PC-9 (cell line): ENCODE results near the gene BAHD1. TPM values are rescaled to one million over a fixed set of nuclear protein-coding genes. Genes with fewer than 3 reads are reported as not detected.

Experiments
- BruUV-seq: library from RNA; stranded (reverse); fragments of 400-500 nt; replicated peaks from 2 replicates; lab custom pipeline; 2021; lab: Mats Ljungman, UMichigan
- CTCF ChIA-PET: fragments of 300-600 bp; sonication (Branson Sonifier 250); formaldehyde crosslinking; loops from one replicate; lab custom pipeline; 2022; ENCODE audit warnings: antibody characterized with exemption; lab: Charles Lee
- POLR2A ChIA-PET: fragments of 300-600 bp; sonication (Branson Sonifier 250); formaldehyde crosslinking; loops from one replicate; lab custom pipeline; 2022; ENCODE audit warnings: antibody characterized with exemption; ENCODE audit not compliant: unreplicated experiment; lab: Charles Lee
- DNase-seq, 2 experiments: peaks; one replicate each; pipeline versions ENCODE4 v3.0.0 to v3.0.0-alpha.2; 2015 to 2022; ENCODE audit warnings: mixed read lengths in 1 of 2
- H2AFZ ChIP-seq: fragments of 200-600 bp; sonication (generic); 2 replicates; pipeline ENCODE4 v1.8.1; 2017; ENCODE audit warnings: antibody characterized with exemption
- H3F3A ChIP-seq: fragments of 200-600 bp; sonication (generic); 2 replicates; pipeline ENCODE4 v1.8.1; 2017; ENCODE audit warnings: antibody characterized with exemption, mild to moderate bottlenecking, low read depth; ENCODE audit not compliant: insufficient read depth
- H3K27ac ChIP-seq: fragments of 200-600 bp; sonication (generic); 2 replicates; pipeline ENCODE4 v1.6.1; 2016; ENCODE audit warnings: mixed run types
- H3K27me3 ChIP-seq: fragments of 200-600 bp; sonication (generic); 2 replicates; pipeline ENCODE4 v1.6.1; 2016; ENCODE audit warnings: low read depth, mixed run types; ENCODE audit not compliant: insufficient read depth
- H3K36me3 ChIP-seq: fragments of 200-600 bp; sonication (generic); 2 replicates; pipeline ENCODE4 v1.6.1; 2016; ENCODE audit warnings: low read depth, mixed run types
- H3K4me1 ChIP-seq: fragments of 200-600 bp; sonication (generic); replicated peaks from 2 replicates; pipeline ENCODE4 v1.6.1; 2016; ENCODE audit warnings: mixed run types; ENCODE audit not compliant: insufficient read depth
- H3K4me2 ChIP-seq: fragments of 200-600 bp; sonication (generic); 2 replicates; pipeline ENCODE4 v1.6.1; 2017; ENCODE audit warnings: mixed run types
- H3K4me3 ChIP-seq: fragments of 200-600 bp; sonication (generic); 2 replicates; pipeline ENCODE4 v1.6.1; 2016; ENCODE audit warnings: mixed run types
- H3K79me2 ChIP-seq: fragments of 200-600 bp; sonication (generic); 2 replicates; pipeline ENCODE4 v1.6.1; 2017; ENCODE audit warnings: low read depth, mixed run types
- H3K9me2 ChIP-seq: fragments of 200-600 bp; sonication (generic); 2 replicates; pipeline ENCODE4 v1.8.1; 2017; ENCODE audit warnings: mild to moderate bottlenecking; ENCODE audit not compliant: insufficient read depth
- H3K9me3 ChIP-seq: fragments of 200-600 bp; sonication (generic); 2 replicates; pipeline ENCODE4 v1.8.1; 2016; ENCODE audit warnings: low read depth; ENCODE audit not compliant: insufficient read depth
- H4K20me1 ChIP-seq: fragments of 200-600 bp; sonication (generic); 2 replicates; pipeline ENCODE4 v1.8.1; 2017; ENCODE audit not compliant: insufficient read depth
- CTCF ChIP-seq: fragments of 200-600 bp; sonication (generic); conservative IDR thresholded peaks from 2 replicates; pipeline ENCODE4 v1.6.1; 2017; ENCODE audit warnings: mixed run types, antibody characterized with exemption, mild to moderate bottlenecking, moderate library complexity
- EZH2 ChIP-seq: fragments of 200-600 bp; sonication (generic); IDR thresholded peaks from 2 replicates; pipeline ENCODE4 v1.8.0; 2017; ENCODE audit warnings: antibody characterized with exemption, low read depth
- intact Hi-C: fragments of 100-400 bp; cut with micrococcal nuclease; formaldehyde crosslinking; loops from one replicate; pipeline ENCODE4 v1.10.0; 2022; ENCODE audit not compliant: unreplicated experiment
- total RNA-seq: library from RNA; stranded (reverse); gene quantifications from 2 replicates; pipeline ENCODE4 v1.2.3, GENCODE V29; 2021

Gene BAHD1
- total RNA-seq, 1 experiment from 2014 or later: 19.1 TPM

- BruUV-seq: no TSS peak
These were observed 2.7 kb upstream of the BAHD1 start for GRCh38 chr15:40437752-40438687.

GRCh38 chr15:40438712-40439111 lies 2.0 kb upstream of the BAHD1 start:
- peak overlapping the region; percentile 88 for H3K4me2 ChIP-seq
- no peak overlapping the region for H2AFZ ChIP-seq
- no peak for DNase-seq
- no peaks in the 10 kb centered on the region for H3K9me2 ChIP-seq
- peak overlapping the region; percentile 66; the same call in 1 of the 2 replicates for H3K4me3 ChIP-seq
- peaks cover 16% of the 10 kb centered on the region for H3K79me2 ChIP-seq
- H3K27me3 ChIP-seq: no peaks in the 10 kb centered on the region
- H3K4me1 ChIP-seq: peaks cover 9% of the 10 kb centered on the region; the same call in 1 of the 2 replicates
- H3F3A ChIP-seq: peaks cover 6% of the 10 kb centered on the region; the same call in 1 of the 2 replicates
- no peak overlapping the region for H3K27ac ChIP-seq
- intact Hi-C loops: no loop called here
- ChIA-PET CTCF (no interaction called here), POLR2A (no interaction called here)
- no peaks in the 10 kb centered on the region for H3K9me3 ChIP-seq
- no TSS peak for BruUV-seq
- no peaks in the 10 kb centered on the region for H3K36me3 ChIP-seq
- TF ChIP-seq CTCF (no peak), EZH2 (no peak)
- H4K20me1 ChIP-seq: peaks cover 6% of the 10 kb centered on the region

More at GRCh38 chr15:40437752-40438687, 2.7 kb upstream of the BAHD1 start:
- Histone ChIP-seq H4K20me1 (peaks cover 5% of the 10 kb centered on the region; the same call in 1 of the 2 replicates), H3K27ac (no peak overlapping the region), H3K9me2 (no peaks in the 10 kb centered on the region), H3K79me2 (peaks cover 9% of the 10 kb centered on the region), H3K4me3 (no peak overlapping the region), H3K27me3 (no peaks in the 10 kb centered on the region), H3F3A (peaks cover 6% of the 10 kb centered on the region; the same call in 1 of the 2 replicates), H2AFZ (no peak overlapping the region), H3K9me3 (no peaks in the 10 kb centered on the region), H3K4me2 (0 out of 2 replicates have a peak overlapping the region, but pooled peaks have one; percentile 88), H3K4me1 (peaks cover 9% of the 10 kb centered on the region; the same call in 1 of the 2 replicates), H3K36me3 (no peaks in the 10 kb centered on the region)
- no peak for DNase-seq
- intact Hi-C loops: no loop called here
- no peak for TF ChIP-seq CTCF
- no peak for TF ChIP-seq EZH2
- ChIA-PET CTCF (interaction anchor here (0.6 kb wide), 1 partner anchor 144 kb away, joined by 3 read pairs; no protein-coding TSS in a partner anchor), POLR2A (no interaction called here)

GRCh38 chr15:40439461-40439959 lies 1.2 kb upstream of the BAHD1 start:
- peak overlapping the region; percentile 79 for H2AFZ ChIP-seq

More at GRCh38 chr15:40439461-40439959, 1.2 kb upstream of the BAHD1 start:
- TF ChIP-seq EZH2 (no peak), CTCF (no peak)
- no TSS peak for BruUV-seq
- H3K27me3 ChIP-seq: no peaks in the 10 kb centered on the region
- peak overlapping the region; percentile 66 for H3K4me3 ChIP-seq
- H4K20me1 ChIP-seq: peaks cover 6% of the 10 kb centered on the region
- H3K4me1 ChIP-seq: peaks cover 9% of the 10 kb centered on the region; the same call in 1 of the 2 replicates
- no peaks in the 10 kb centered on the region for H3K9me2 ChIP-seq
- POLR2A ChIA-PET: interaction anchor here (0.5 kb wide), 1 partner anchor 57 kb away, joined by 4 read pairs; the partner anchor contains the start of gene KNSTRN
- H3F3A ChIP-seq: peaks cover 6% of the 10 kb centered on the region; the same call in 1 of the 2 replicates
- H3K79me2 ChIP-seq: peaks cover 24% of the 10 kb centered on the region
- no peaks in the 10 kb centered on the region for H3K9me3 ChIP-seq
- H3K4me2 ChIP-seq: peak overlapping the region; percentile 88
- peak; percentile 40 to 45 for DNase-seq
- peak overlapping the region; percentile 45 for H3K27ac ChIP-seq
- no peaks in the 10 kb centered on the region for H3K36me3 ChIP-seq
- intact Hi-C loops: no loop called here
- CTCF ChIA-PET: interaction anchor here (0.5 to 1.0 kb wide), 3 partner anchors 10 to 117 kb away, joined by 3 to 8 read pairs (median 5); no protein-coding TSS in a partner anchor
